ENCODE measurements around the gene KRTAP3-1.
A peak's percentile ranks its signal among the peaks of the same experiment; 100 is the strongest.
"Not testable (repeated sequence)": the region's sequence is repeated elsewhere in the genome, so short reads cannot be mapped to it uniquely, and the experiment has no call there.

Gene KRTAP3-1

DNA sequence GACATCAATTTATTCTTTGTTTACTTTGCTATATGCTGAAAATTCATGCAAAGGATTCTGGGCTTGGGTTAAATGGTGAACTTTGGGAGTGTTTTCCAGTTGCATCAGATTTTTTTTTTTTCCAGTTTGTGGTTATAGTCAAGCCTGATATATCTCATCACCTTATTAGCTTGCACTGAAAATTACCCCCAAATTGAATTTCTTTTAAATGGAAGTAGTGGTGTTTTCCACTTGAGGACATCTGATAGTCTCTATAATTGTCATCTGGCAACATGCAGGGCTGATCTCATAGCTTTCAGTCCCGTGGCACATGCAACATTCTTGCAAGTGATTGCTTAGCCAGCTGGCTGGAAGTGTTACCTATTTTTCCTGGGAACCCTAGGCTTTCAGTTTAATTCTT is 4.7 kb upstream of the KRTAP3-1 start:
- no peak for DNase-seq

- DNase-seq, result no peak
Observed at GRCh38 chr17:41013181-41013580, 4.3 kb upstream of the KRTAP3-1 start.

- DNase-seq, result no peak
Observed at GRCh38 chr17:41012326-41013120, 3.6 kb upstream of the KRTAP3-1 start.

DNA sequence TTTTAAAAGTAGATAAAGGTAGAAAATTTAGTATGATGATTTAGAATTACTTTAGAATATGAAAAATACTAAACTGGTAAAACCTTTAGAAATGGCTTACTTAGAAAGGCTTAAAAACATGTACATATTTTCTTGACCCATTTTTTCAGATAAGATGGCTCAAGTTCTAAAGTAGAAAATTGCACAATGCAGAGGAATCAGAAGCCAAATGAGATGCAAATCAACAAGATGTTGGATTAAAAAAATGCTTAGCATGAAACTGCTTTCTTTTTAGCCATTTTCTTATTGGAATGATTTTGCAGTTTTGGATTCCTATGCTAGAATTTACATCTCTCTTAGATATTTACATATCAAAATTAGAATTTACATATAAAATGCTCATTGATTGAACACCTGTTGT is 1.5 kb upstream of the KRTAP3-1 start:
- no peak for DNase-seq

DNA sequence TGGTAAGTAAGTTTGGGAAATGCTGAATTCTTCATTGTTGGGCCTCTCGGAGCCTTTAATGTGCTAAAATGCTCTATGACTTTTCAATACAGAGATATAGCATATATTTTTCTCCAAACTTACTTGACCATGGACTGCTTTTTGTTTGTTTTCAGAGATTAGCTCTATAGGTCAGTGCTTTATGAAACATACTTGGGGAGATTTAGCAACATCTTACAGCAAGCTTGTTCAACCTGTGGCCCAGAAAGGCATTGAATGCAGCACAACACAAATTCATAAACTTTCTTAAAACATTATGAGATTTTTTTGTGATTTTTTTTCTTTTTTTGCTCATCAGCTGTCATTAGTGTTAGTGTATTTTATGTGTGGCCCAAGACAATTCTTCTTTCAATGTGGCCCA is 1.0 kb upstream of the KRTAP3-1 start:
- no peak for DNase-seq

GRCh38 chr17:41009301-41009760 is 403 bp upstream of the KRTAP3-1 start:
- no peak for DNase-seq

GRCh38 chr17:41004397-41004796 is 4.5 kb downstream of the KRTAP3-1 start:
- no peak for DNase-seq

DNA sequence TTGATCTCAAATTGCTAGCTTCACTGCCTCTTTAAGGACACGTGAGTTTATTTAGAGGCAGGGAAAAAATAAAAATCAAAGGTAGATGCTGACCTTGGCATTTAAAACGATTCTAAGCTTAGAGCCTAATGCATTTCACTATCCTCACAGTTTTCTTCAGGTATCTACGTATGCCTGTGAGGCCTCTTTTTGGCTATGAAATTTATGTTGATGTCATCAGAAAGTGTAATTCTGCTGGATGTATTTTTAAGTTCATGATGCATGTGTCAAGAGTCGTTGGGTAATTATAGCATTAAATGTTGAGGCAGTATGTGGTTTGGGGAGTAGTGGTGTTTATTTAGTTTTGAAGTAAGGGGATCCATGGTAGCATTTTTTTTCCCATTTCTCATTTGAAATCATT is 5.0 kb downstream of the KRTAP3-1 start:
- DNase-seq, result no peak

DNA sequence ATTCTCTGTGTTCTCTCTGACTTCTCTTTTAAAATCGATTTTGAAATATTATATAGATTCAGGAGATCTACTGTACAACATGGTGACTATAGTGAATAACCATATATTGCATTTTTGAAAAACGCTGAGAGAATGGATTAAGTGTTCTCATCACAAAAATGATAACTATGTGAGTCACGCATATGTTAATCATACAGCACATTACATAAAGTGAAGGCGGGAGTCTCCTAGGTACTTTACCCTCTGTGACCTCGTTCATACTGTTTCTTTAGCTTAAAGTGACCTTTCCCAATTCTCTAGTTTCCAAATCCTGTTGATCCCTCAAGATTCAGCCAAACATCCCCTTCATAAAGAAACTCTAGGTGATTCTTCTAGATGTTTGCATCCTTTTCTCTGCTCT is 6.1 kb downstream of the KRTAP3-1 start:
- peak; percentile 49 for DNase-seq

- no peak for DNase-seq
Observed at GRCh38 chr17:41001795-41002194, 7.1 kb downstream of the KRTAP3-1 start.

- DNase-seq, result not testable (repeated sequence)
Observed at GRCh38 chr17:40999563-40999962, 9.4 kb downstream of the KRTAP3-1 start, which contains the start of gene KRTAP3-2. Gene KRTAP3-2, minus strand, starts transcription at chr17:40999906. Its CDS starts 53 bp downstream, at chr17:40999853.

DNA sequence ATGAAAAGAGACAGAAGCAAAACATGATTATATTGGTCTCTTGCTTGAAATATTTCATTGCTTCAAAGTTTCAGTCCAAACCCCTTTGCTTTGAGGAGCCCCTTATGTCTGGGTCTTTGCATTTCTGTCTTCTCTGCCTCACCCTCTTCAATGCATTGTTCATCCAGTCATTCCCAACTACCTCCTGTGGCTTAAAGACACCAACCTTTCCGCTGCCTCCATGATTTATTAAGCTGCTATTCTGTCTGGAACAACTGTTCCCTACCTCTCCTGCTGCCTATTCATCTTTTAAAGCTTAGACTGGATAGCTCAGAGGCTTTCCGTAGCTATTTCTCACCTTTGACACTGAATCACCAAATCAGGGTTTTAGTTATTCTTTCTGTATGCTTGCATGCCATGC is 11.6 kb downstream of the KRTAP3-1 start:
- no peak for DNase-seq

- DNase-seq, result no peak
Observed at GRCh38 chr17:40996829-40997228, 12.1 kb downstream of the KRTAP3-1 start.

DNA sequence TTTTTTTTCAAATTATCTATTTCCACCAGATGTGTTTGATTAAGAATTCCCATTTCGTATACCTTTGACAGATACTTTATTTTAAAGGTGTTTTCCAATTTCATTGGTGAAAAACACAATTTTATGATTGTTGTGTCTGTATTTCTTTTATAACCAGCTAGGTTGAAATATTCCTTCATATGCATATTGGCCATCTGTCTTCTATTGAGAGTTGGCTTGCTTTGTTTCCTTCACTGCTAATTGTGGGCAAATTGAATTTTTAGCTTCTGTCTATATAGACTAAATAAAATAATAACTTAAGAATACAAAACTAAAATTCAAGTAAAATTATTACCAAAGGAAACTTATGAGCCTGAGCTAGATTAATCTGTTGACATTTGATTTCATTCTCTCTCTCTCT is 13.8 kb downstream of the KRTAP3-1 start:
- no peak for DNase-seq

- no peak for DNase-seq
Observed at GRCh38 chr17:40993839-40994238, 15.1 kb downstream of the KRTAP3-1 start, which contains the start of gene KRTAP3-3. Gene KRTAP3-3, minus strand, starts transcription at chr17:40994164. Its CDS starts 67 bp downstream, at chr17:40994097.

DNA sequence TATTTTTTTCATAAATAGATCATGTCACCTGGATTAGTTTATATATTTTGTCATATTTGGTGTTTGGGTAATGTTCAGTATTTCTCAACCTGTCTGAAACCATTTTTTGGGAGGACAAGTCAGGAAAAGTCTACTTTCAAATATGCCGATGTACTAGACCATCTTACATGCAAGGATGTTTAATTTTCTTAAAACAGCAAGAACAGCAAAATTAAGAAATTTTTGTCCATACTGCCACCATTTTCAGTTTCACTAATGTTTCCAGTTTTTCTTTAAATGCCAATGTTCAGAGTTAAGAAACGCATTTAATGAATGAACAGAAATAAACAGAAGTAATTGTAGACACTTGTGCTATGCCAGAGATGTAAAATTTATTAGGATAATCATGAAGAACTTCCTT is 15.8 kb downstream of the KRTAP3-1 start:
- no peak for DNase-seq

DNA sequence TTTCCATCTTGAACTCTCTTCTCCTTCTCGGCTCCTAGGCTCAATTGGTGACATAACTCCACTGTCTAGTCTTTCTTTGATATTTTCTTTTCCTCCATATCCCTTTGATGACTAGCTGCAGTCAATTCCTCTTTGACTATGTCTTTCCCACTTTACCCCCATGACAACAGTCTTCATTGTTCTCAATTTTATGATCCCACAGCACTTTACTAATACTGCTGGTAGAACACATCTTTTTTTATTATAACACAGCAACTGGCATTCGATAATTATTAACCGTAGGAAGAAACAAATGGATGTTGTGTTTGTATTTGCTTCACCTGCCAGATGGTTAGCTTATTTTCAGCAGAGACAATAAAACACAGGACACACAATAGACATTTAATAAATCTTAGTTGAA is 16.3 kb downstream of the KRTAP3-1 start:
- no peak for DNase-seq

- no peak for DNase-seq
Observed at GRCh38 chr17:40986920-40987319, 22.0 kb downstream of the KRTAP3-1 start.

- no peak for DNase-seq
Observed at GRCh38 chr17:40984226-40984625, 24.7 kb downstream of the KRTAP3-1 start, which contains the start of gene KRT40. Gene KRT40, minus strand, starts transcription at chr17:40984326. Its CDS starts 53 bp downstream, at chr17:40984273.

- DNase-seq, result no peak
Observed at GRCh38 chr17:40981115-40981514, 27.8 kb downstream of the KRTAP3-1 start.

GRCh38 chr17:40980596-40980995 is 28.3 kb downstream of the KRTAP3-1 start:
- DNase-seq, result no peak

- no peak for DNase-seq
Observed at GRCh38 chr17:40980117-40980516, 28.8 kb downstream of the KRTAP3-1 start.

GRCh38 chr17:40978575-40979151 is 30.3 kb downstream of the KRTAP3-1 start:
- no peak for DNase-seq

DNA sequence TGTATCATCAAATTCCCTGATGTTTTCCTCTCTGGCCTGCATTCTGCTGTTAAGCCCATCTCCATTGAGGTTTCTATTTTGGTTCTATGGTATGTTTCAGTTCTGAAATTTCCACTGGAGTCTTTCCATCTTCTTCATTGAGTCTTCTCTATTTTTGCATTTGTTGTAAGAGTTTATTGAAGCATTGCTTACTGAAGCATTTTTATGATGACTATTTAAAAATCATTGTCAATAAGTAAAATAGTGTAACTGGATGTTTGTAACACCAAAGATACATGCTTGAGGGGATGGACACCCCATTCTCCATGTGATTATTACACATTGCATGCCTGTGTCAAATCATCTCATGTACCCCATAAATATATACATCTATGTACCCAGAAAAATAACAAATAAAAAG is 33.4 kb downstream of the KRTAP3-1 start:
- DNase-seq, result no peak

Measured in inflammatory macrophage treated with lipopolysaccharide for 4 hours (primary cell).